ENCODE measurements around the gene LILRB5.

GRCh38 chr19:54305141-54305540 is 48.1 kb upstream of the LILRB5 start:
- TF ChIP-seq RAD21 (conservative IDR thresholded peaks at IDR 0.05 in 1 of 2, IDR thresholded peaks at IDR 0.05 in 1 of 2) (no peak), ELK1 (IDR thresholded peaks at IDR 0.05; ENCODE audit: low read depth, low read length) (no peak), RNF2 (IDR thresholded peaks at IDR 0.05; ENCODE audit: borderline replicate concordance, low read depth) (no peak), NR3C1 (IDR thresholded peaks at IDR 0.05) (no peak), REST (IDR thresholded peaks at IDR 0.05) (no peak), CTCF (IDR thresholded peaks at IDR 0.05) (no peak)
